Hepatocyte (in vitro differentiated cells): ENCODE measurements around the gene KCNJ14.

Source experiments
- CTCF ChIP-seq: fragments of 200-600 bp; sonication (generic); IDR thresholded peaks from 2 replicates; pipeline ENCODE4 v1.5.1; 2016; ENCODE audit warnings: antibody characterized with exemption, mild to moderate bottlenecking; ENCODE audit not compliant: poor library complexity
- EZH2 ChIP-seq: fragments of 200-600 bp; sonication (generic); IDR thresholded peaks from 2 replicates; pipeline ENCODE4 v1.6.1; 2016; ENCODE audit warnings: antibody characterized with exemption, mild to moderate bottlenecking, borderline replicate concordance

DNA sequence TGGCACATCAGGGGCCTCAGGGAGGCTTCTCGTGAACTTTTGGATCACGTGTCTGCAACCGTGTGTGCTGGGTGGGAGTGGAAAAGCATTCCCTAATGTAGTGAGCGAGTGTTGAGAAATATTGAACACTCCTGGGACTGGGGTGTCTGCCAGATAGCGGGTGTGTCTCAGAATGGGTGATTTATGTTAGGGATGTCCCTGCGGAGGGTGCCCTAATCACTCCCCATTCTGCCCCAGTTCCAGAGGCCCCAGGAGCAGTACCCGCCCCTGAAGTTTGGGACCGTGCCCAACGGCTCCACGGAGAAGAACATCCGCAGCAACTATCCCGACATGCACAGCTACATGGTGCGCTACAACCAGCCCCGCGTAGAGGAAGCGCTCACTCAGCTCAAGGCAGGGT, 33.8 kb upstream of the KCNJ14 start:
- no peak for TF ChIP-seq EZH2
- no peak for TF ChIP-seq CTCF
